K562 (cell line): Measurements from ENCODE around the gene IL27RA. TPM values are rescaled to one million over a fixed set of nuclear protein-coding genes. Genes with fewer than 3 reads are reported as not detected.
A peak's percentile ranks its signal among the peaks of the same experiment; 100 is the strongest.

Source experiments
- CEBPB ChIP-seq: fragments of 450-650 bp; IDR thresholded peaks from 2 replicates; pipeline ENCODE4 v1.6.1; 2016; ENCODE audit warnings: missing genetic modification characterization, missing compliant biosample characterization
- CHD4 ChIP-seq: fragments of 200-600 bp; sonication (generic); IDR thresholded peaks from 3 replicates; pipeline ENCODE4 v1.6.1; 2012; ENCODE audit warnings: low read depth, mild to moderate bottlenecking, mixed read lengths, low read length, inconsistent platforms; ENCODE audit not compliant: insufficient read depth, insufficient replicate concordance, poor library complexity, severe bottlenecking
- ELF4 ChIP-seq: fragments of 450-650 bp; formaldehyde crosslinking; IDR thresholded peaks from 2 replicates; pipeline ENCODE4 v1.4.0; 2022; ENCODE audit warnings: missing genetic modification characterization
- ETV5 ChIP-seq: sonication (generic); formaldehyde crosslinking; IDR thresholded peaks from 2 replicates; pipeline ENCODE4 v1.4.0; 2020; ENCODE audit warnings: low read depth, mild to moderate bottlenecking, missing genetic modification reagents
- GATAD2B ChIP-seq: fragments of 450-650 bp; IDR thresholded peaks from 2 replicates; pipeline ENCODE4 v1.6.1; 2017; ENCODE audit warnings: mild to moderate bottlenecking, borderline replicate concordance
- ILF3 ChIP-seq: fragments of 450-650 bp; IDR thresholded peaks from 2 replicates; pipeline ENCODE4 v1.6.1; 2018; ENCODE audit warnings: antibody characterized with exemption, mild to moderate bottlenecking, moderate library complexity, borderline replicate concordance
- JUND ChIP-seq, 2 experiments: IDR thresholded peaks; 2 replicates in 1 of 2; 3 replicates in 1 of 2; pipeline ENCODE4 v1.6.1; 2011; ENCODE audit warnings: borderline replicate concordance in 2 of 2, low read depth in 2 of 2, low read length in 2 of 2, improper control_type of control experiment in 1 of 2, missing biosample characterization in 1 of 2, missing genetic modification characterization in 1 of 2, missing genetic modification reagents in 1 of 2
- MNT ChIP-seq, 2 experiments: fragments of 450-650 bp; conservative IDR thresholded peaks; 2 replicates each; pipeline ENCODE4 v1.6.1; 2017; ENCODE audit warnings: mild to moderate bottlenecking in 2 of 2, moderate library complexity in 2 of 2
- MTA1 ChIP-seq: fragments of 450-650 bp; IDR thresholded peaks from 2 replicates; pipeline ENCODE4 v1.6.1; 2017; ENCODE audit warnings: borderline replicate concordance
- MTA3 ChIP-seq: fragments of 450-650 bp; formaldehyde crosslinking; IDR thresholded peaks from 2 replicates; pipeline ENCODE4 v1.6.1; 2017; ENCODE audit warnings: mild to moderate bottlenecking, borderline replicate concordance
- PCBP1 ChIP-seq: fragments of 200-400 bp; formaldehyde crosslinking; IDR thresholded peaks from 2 replicates; pipeline ENCODE4 v1.6.1; 2018; ENCODE audit warnings: mild to moderate bottlenecking, low read depth, low read length; ENCODE audit not compliant: poor library complexity, severe bottlenecking
- PML ChIP-seq: IDR thresholded peaks from 2 replicates; pipeline ENCODE4 v1.6.1; 2012; ENCODE audit warnings: low read length, inconsistent platforms
- RBM22 ChIP-seq: fragments of 200-400 bp; formaldehyde crosslinking; IDR thresholded peaks from 2 replicates; pipeline ENCODE4 v1.6.1; 2018; ENCODE audit warnings: low read length, low read depth; ENCODE audit not compliant: poor library complexity, severe bottlenecking
- RFX7 ChIP-seq: fragments of 250-450 bp; sonication (Bioruptor Pico); IDR thresholded peaks from 2 replicates; pipeline ENCODE4 v1.5.1; 2021; ENCODE audit warnings: mild to moderate bottlenecking
- TRIM28 ChIP-seq: fragments of 450-650 bp; IDR thresholded peaks from 2 replicates; pipeline ENCODE4 v1.6.1; 2017
- ZBTB12 ChIP-seq: fragments of 250-450 bp; sonication (Bioruptor Pico); IDR thresholded peaks from 2 replicates; pipeline ENCODE4 v1.4.0; 2020
- ZNF224 ChIP-seq: sonication (generic); formaldehyde crosslinking; IDR thresholded peaks from 2 replicates; pipeline ENCODE4 v1.8.0; 2022; ENCODE audit warnings: mild to moderate bottlenecking, missing genetic modification reagents
- ZNF408 ChIP-seq: fragments of 250-450 bp; sonication (Bioruptor Pico); IDR thresholded peaks from 2 replicates; pipeline ENCODE4 v1.4.0; 2020; ENCODE audit warnings: low read depth, mild to moderate bottlenecking, moderate library complexity
- polyA plus RNA-seq, 8 experiments: library from polyadenylated mRNA; depleted of rRNA in 4 of 8; stranded (reverse) in 5 of 8; unstranded in 3 of 8; fragments of >200 nt; fragmentation: Nextera tagmentation in 2 of 8; fragmentation: Illumina TruSeq in 1 of 8; extraction: Ambion mirVana in 2 of 8; extraction: Trizol in 1 of 8; gene quantifications; 2 replicates each; pipeline versions ENCODE4 v1.2.1 to v1.2.3, GENCODE V29; 2011 to 2014; ENCODE audit warnings: inconsistent platforms in 1 of 8, missing spikeins in 1 of 8
- total RNA-seq, 7 experiments: library from RNA; depleted of rRNA in 6 of 7; stranded (reverse); fragments of >200 nt in 6 of 7; fragmentation: Illumina TruSeq in 2 of 7; extraction: Trizol in 2 of 7; gene quantifications; 2 replicates each; pipeline versions ENCODE4 v1.2.1 to v1.2.3, GENCODE V29; 2011 to 2021; ENCODE audit warnings: low replicate concordance in 1 of 7
- TF ChIP-seq, protein P1 (sequence below): fragments of 250-450 bp; sonication (Bioruptor Pico); IDR thresholded peaks from 2 replicates; pipeline ENCODE4 v1.8.0; 2021; ENCODE audit warnings: mild to moderate bottlenecking, moderate library complexity
- TF ChIP-seq, protein P2 (sequence below): sonication (generic); IDR thresholded peaks from 2 replicates; pipeline ENCODE4 v1.6.1; 2016

IL27RA gene
- total and polyA plus RNA-seq, 9 of the 15 experiments (the other 6 are each of a cell fraction or from before 2014, with no cell fraction given) = 1.9 to 15.9 (median 12.0) TPM

DNA sequence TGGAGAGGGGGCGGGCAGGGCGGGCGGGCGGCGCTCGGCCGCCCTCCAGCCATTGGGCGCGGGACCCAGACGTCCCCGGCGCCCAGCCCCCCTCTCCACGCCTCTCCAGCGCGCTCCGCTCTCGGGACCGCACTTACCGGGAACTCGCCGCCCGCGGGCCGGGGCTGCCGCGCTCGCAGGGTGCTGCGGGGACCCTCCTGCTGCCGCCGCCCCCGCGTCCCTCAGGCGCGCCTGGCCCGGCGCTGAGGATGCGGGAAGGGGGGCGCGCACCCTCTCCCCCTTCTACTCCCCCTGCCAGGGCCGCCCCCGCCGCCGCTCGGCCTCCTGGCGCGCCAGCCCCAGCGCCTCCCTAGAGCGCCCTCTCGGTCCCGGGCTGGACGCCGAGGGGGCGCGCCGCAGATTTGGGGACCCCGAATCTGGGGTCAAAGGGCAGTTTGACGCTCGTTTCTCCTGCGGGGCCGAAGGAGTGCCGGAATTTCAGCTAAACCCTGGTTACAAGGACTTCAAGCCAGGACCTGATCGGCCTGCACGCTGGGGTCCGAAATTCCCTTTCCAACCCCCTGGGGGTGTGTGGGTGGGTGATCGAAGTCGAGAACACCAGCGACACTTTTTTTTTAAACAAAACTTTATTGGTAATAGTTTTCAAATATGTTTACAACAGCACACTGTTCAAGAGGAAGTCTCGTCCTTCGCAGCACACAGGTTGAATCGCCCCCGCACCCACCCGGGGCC is 59.7 kb downstream of the IL27RA start (continued):
- TF ChIP-seq MTA3 = peak; percentile 90; the same call in 1 of the 2 replicates
- TF ChIP-seq CHD4 = peak; percentile 69
- peak; percentile 42; the same call in 1 of the 2 replicates for TF ChIP-seq PML
- TF ChIP-seq, protein P1, sequence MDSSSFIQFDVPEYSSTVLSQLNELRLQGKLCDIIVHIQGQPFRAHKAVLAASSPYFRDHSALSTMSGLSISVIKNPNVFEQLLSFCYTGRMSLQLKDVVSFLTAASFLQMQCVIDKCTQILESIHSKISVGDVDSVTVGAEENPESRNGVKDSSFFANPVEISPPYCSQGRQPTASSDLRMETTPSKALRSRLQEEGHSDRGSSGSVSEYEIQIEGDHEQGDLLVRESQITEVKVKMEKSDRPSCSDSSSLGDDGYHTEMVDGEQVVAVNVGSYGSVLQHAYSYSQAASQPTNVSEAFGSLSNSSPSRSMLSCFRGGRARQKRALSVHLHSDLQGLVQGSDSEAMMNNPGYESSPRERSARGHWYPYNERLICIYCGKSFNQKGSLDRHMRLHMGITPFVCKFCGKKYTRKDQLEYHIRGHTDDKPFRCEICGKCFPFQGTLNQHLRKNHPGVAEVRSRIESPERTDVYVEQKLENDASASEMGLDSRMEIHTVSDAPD (CRISPR knock-in tag) = no peak
- TF ChIP-seq ELF4 (CRISPR knock-in tag) = no peak
- TF ChIP-seq GATAD2B = peak; percentile 88
- no peak; the same call in 1 of the 2 replicates for TF ChIP-seq ILF3
- peak; percentile 72 to 86; a peak in 3 of 4 replicates for TF ChIP-seq MNT (conservative IDR thresholded peaks at IDR 0.05)
- no peak for TF ChIP-seq RFX7 (CRISPR knock-in tag)
- 0 out of 2 replicates have a peak, but pooled peaks have one; percentile 49 for TF ChIP-seq ETV5 (CRISPR knock-in tag)
- no peak for TF ChIP-seq ZNF408
- TF ChIP-seq, protein P2, sequence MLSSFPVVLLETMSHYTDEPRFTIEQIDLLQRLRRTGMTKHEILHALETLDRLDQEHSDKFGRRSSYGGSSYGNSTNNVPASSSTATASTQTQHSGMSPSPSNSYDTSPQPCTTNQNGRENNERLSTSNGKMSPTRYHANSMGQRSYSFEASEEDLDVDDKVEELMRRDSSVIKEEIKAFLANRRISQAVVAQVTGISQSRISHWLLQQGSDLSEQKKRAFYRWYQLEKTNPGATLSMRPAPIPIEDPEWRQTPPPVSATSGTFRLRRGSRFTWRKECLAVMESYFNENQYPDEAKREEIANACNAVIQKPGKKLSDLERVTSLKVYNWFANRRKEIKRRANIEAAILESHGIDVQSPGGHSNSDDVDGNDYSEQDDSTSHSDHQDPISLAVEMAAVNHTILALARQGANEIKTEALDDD = no peak
- TF ChIP-seq RBM22 = peak; percentile 65
- no peak for TF ChIP-seq CEBPB (tag)
- TF ChIP-seq ZBTB12 (CRISPR knock-in tag) = no peak
- peak; percentile 82 for TF ChIP-seq PCBP1
- 0 out of 2 replicates have a peak, but pooled peaks have one; percentile 6 for TF ChIP-seq JUND (IDR thresholded peaks at IDR 0.05; ENCODE audit: borderline replicate concordance, low read depth, low read length)
- TF ChIP-seq JUND (tag; IDR thresholded peaks at IDR 0.05; ENCODE audit: borderline replicate concordance, low read depth, low read length) = no peak
- no peak; the same call in 1 of the 2 replicates for TF ChIP-seq TRIM28
- TF ChIP-seq MTA1 = peak; percentile 57; the same call in 1 of the 2 replicates
- TF ChIP-seq ZNF224 (CRISPR knock-in tag) = no peak
